Loucy (cell line): ENCODE measurements around the gene CHAF1B.

ENCODE experiments used
- H2AFZ ChIP-seq: fragments of 200-600 bp; sonication (generic); 2 replicates; pipeline ENCODE4 v1.6.0; 2016; ENCODE audit warnings: antibody characterized with exemption, mild to moderate bottlenecking, low read length, moderate library complexity
- H3F3A ChIP-seq: fragments of 200-600 bp; 2 replicates; pipeline ENCODE4 v1.6.0; 2016; ENCODE audit warnings: antibody characterized with exemption, low read depth, mild to moderate bottlenecking
- H3K27me3 ChIP-seq: fragments of 200-600 bp; sonication (generic); 2 replicates; pipeline ENCODE4 v1.6.1; 2014; ENCODE audit warnings: low read length, mild to moderate bottlenecking; ENCODE audit not compliant: insufficient read depth, poor library complexity, severe bottlenecking
- H3K36me3 ChIP-seq: fragments of 200-600 bp; sonication (generic); 2 replicates; pipeline ENCODE4 v1.6.1; 2016; ENCODE audit warnings: low read length; ENCODE audit not compliant: insufficient read depth
- H3K4me1 ChIP-seq: fragments of 200-600 bp; sonication (generic); 2 replicates; pipeline ENCODE4 v1.5.1; 2014; ENCODE audit warnings: low read length, mild to moderate bottlenecking; ENCODE audit not compliant: insufficient read depth, poor library complexity, severe bottlenecking
- H3K4me2 ChIP-seq: fragments of 200-600 bp; sonication (generic); 2 replicates; pipeline ENCODE4 v1.6.0; 2014; ENCODE audit warnings: antibody characterized with exemption, low read length, low read depth, mild to moderate bottlenecking; ENCODE audit not compliant: poor library complexity, severe bottlenecking
- H3K4me3 ChIP-seq: fragments of 200-600 bp; sonication (generic); 2 replicates; pipeline ENCODE4 v1.5.1; 2014; ENCODE audit warnings: low read length, mild to moderate bottlenecking, mixed read lengths; ENCODE audit not compliant: poor library complexity, severe bottlenecking
- H3K79me2 ChIP-seq: fragments of 200-600 bp; sonication (generic); 2 replicates; pipeline ENCODE4 v1.6.1; 2014; ENCODE audit warnings: low read length; ENCODE audit not compliant: insufficient read depth
- H3K9ac ChIP-seq: fragments of 200-600 bp; sonication (generic); 2 replicates; pipeline ENCODE4 v1.6.0; 2014; ENCODE audit warnings: mild to moderate bottlenecking, low read depth, low read length, moderate library complexity; ENCODE audit not compliant: poor library complexity, severe bottlenecking
- H3K9me2 ChIP-seq: fragments of 200-600 bp; sonication (generic); replicated peaks from 2 replicates; pipeline ENCODE4 v1.6.1; 2016; ENCODE audit warnings: low read depth, low read length, mixed read lengths
- H3K9me3 ChIP-seq: fragments of 200-600 bp; sonication (generic); 2 replicates; pipeline ENCODE4 v1.6.1; 2014; ENCODE audit warnings: mild to moderate bottlenecking, antibody characterized with exemption, low read length, low read depth; ENCODE audit not compliant: insufficient read depth
- H4K20me1 ChIP-seq: fragments of 200-600 bp; sonication (generic); 2 replicates; pipeline ENCODE4 v1.6.0; 2014; ENCODE audit warnings: antibody characterized with exemption, low read length, mild to moderate bottlenecking; ENCODE audit not compliant: insufficient read depth, poor library complexity, severe bottlenecking
- EZH2phosphoT487 ChIP-seq: fragments of 200-600 bp; IDR thresholded peaks from 2 replicates; pipeline ENCODE4 v1.6.1; 2018; ENCODE audit warnings: antibody characterized with exemption, mild to moderate bottlenecking, moderate library complexity, borderline replicate concordance
- TF ChIP-seq, protein P1 (sequence below): fragments of 200-600 bp; sonication (generic); conservative IDR thresholded peaks from 2 replicates; pipeline ENCODE4 v1.5.1; 2014; ENCODE audit warnings: mild to moderate bottlenecking, antibody characterized with exemption, low read length

The CHAF1B gene

GRCh38 chr21:36412916-36413315 is 27.7 kb downstream of the CHAF1B start:
- Histone ChIP-seq H3K4me3 (no peak overlapping the region), H3K36me3 (peaks cover 41% of the 10 kb centered on the region; the same call in 1 of the 2 replicates)
- TF ChIP-seq, protein P1, sequence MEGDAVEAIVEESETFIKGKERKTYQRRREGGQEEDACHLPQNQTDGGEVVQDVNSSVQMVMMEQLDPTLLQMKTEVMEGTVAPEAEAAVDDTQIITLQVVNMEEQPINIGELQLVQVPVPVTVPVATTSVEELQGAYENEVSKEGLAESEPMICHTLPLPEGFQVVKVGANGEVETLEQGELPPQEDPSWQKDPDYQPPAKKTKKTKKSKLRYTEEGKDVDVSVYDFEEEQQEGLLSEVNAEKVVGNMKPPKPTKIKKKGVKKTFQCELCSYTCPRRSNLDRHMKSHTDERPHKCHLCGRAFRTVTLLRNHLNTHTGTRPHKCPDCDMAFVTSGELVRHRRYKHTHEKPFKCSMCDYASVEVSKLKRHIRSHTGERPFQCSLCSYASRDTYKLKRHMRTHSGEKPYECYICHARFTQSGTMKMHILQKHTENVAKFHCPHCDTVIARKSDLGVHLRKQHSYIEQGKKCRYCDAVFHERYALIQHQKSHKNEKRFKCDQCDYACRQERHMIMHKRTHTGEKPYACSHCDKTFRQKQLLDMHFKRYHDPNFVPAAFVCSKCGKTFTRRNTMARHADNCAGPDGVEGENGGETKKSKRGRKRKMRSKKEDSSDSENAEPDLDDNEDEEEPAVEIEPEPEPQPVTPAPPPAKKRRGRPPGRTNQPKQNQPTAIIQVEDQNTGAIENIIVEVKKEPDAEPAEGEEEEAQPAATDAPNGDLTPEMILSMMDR = no peak
- no peak for TF ChIP-seq EZH2phosphoT487

GRCh38 chr21:36415375-36415774 is 30.2 kb downstream of the CHAF1B start:
- Histone ChIP-seq H3K79me2 (no peaks in the 10 kb centered on the region), H3K27me3 (no peaks in the 10 kb centered on the region), H3K4me3 (no peak overlapping the region), H3K9me2 (no peaks in the 10 kb centered on the region), H3K9me3 (no peaks in the 10 kb centered on the region), H3K9ac (no peak overlapping the region), H3K4me1 (no peaks in the 10 kb centered on the region), H2AFZ (no peak overlapping the region), H3K36me3 (peaks cover 40% of the 10 kb centered on the region; the same call in 1 of the 2 replicates), H3F3A (no peaks in the 10 kb centered on the region), H4K20me1 (no peaks in the 10 kb centered on the region), H3K4me2 (no peak overlapping the region)
- TF ChIP-seq, protein P1 = no peak
- no peak for TF ChIP-seq EZH2phosphoT487

More at GRCh38 chr21:36412916-36413315, 27.7 kb downstream of the CHAF1B start:
- H4K20me1 ChIP-seq = no peaks in the 10 kb centered on the region
- no peaks in the 10 kb centered on the region for H3K9me2 ChIP-seq
- no peaks in the 10 kb centered on the region for H3K4me1 ChIP-seq
- H2AFZ ChIP-seq = no peak overlapping the region
- no peak overlapping the region for H3K9ac ChIP-seq
- H3K79me2 ChIP-seq = no peaks in the 10 kb centered on the region
- no peaks in the 10 kb centered on the region for H3K27me3 ChIP-seq
- no peak overlapping the region for H3K4me2 ChIP-seq
- H3K9me3 ChIP-seq = no peaks in the 10 kb centered on the region
- no peaks in the 10 kb centered on the region for H3F3A ChIP-seq

- H3K79me2 ChIP-seq = no peaks in the 10 kb centered on the region
- no peaks in the 10 kb centered on the region for H3F3A ChIP-seq
- no peaks in the 10 kb centered on the region for H3K9me2 ChIP-seq
- no peak overlapping the region for H2AFZ ChIP-seq
- no peak for TF ChIP-seq EZH2phosphoT487
- TF ChIP-seq, protein P1 = no peak
- peaks cover 11% of the 10 kb centered on the region; the same call in 1 of the 2 replicates for H3K36me3 ChIP-seq
- H4K20me1 ChIP-seq = no peaks in the 10 kb centered on the region
- no peak overlapping the region for H3K4me3 ChIP-seq
- H3K27me3 ChIP-seq = no peaks in the 10 kb centered on the region
- H3K4me1 ChIP-seq = no peaks in the 10 kb centered on the region
- no peak overlapping the region for H3K4me2 ChIP-seq
- H3K9ac ChIP-seq = no peak overlapping the region
- H3K9me3 ChIP-seq = no peaks in the 10 kb centered on the region
These were observed 34.0 kb downstream of the CHAF1B start for GRCh38 chr21:36419241-36419640.
